HG03439 (cell line): ENCODE measurements around the gene LSM5.
A peak's percentile ranks its signal among the peaks of the same experiment; 100 is the strongest.

ENCODE experiments used
- ATAC-seq: cut with Tn5 transposase; IDR thresholded peaks from one replicate; pipeline ENCODE4 v1.9.1; 2021; ENCODE audit warnings: mild to moderate bottlenecking, moderate library complexity; ENCODE audit not compliant: unreplicated experiment

LSM5 gene

GRCh38 chr7:32490127-32490796 lies at the start of gene LSM5:
LSM5 (minus strand) TSS chr7:32490380; CDS start chr7:32490365, 15 bp downstream.
- ATAC-seq = peak; percentile 89

DNA sequence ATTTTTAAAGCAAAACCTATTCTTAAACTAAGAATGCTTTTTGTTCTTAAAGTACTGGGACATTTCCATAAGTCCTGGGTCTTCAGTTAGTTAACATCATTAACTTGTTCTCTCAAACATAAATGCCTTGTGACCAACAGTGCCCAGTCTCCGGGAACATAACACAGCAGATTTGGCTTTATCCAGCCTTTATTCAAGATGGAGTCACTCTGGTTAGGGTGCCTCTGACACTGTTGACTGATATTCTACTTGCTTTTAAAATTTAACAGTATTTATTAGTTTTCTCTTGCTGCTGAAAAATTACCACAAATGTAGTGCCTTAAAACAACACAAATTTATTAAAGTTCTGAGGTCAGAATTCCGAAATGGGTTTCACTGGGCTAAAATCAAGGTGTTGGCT lies 49.2 kb upstream of the LSM5 start:
- no peak for ATAC-seq

DNA sequence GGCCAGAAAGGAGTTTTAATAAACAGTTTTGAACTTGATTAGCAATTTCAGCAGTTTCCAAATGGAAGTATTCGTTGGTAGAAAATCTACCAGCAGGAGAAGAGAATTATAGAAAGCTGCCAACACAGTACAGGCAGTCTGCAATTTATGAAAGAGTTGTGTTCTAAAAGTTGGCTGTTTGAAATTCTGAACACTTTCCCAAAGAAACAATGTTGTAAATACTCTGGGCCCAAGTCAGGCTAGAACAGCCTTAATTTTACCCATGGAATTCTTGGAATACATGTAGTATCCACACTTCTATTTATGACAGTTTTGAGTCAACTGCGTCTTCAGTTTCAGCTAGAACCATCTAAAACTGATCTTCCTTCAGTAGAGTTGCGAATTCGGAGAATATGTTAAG lies 47.6 kb upstream of the LSM5 start:
- ATAC-seq = no peak

GRCh38 chr7:32536585-32536984 lies 46.4 kb upstream of the LSM5 start:
- ATAC-seq = no peak

- no peak for ATAC-seq
Observed at GRCh38 chr7:32536016-32536415, 45.8 kb upstream of the LSM5 start.

DNA sequence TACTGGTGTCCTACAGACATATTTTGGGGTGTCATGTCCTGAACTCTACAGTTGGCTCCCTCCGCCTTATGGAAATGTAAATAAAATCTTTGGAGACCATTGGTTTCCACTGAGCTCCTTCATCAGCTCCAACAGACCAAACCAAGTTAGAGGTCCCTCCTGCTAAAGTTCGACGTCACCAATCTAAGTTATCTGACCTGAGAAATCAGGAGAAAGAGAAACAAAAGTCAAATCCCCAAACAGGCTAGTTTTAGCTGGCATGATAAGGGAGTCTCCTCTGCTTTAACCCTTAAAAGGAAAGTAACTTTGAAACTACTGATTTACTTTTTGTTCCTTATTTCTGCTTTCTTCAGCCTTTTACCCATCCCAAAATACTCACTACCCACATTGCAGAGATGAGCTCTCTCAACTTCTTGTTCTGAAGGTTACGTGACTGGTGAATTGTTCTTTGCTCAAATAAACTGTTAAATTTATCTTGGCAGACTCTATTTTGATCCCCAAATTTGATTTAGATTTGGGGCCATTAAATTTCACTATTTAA lies 45.1 kb upstream of the LSM5 start:
- no peak for ATAC-seq

DNA sequence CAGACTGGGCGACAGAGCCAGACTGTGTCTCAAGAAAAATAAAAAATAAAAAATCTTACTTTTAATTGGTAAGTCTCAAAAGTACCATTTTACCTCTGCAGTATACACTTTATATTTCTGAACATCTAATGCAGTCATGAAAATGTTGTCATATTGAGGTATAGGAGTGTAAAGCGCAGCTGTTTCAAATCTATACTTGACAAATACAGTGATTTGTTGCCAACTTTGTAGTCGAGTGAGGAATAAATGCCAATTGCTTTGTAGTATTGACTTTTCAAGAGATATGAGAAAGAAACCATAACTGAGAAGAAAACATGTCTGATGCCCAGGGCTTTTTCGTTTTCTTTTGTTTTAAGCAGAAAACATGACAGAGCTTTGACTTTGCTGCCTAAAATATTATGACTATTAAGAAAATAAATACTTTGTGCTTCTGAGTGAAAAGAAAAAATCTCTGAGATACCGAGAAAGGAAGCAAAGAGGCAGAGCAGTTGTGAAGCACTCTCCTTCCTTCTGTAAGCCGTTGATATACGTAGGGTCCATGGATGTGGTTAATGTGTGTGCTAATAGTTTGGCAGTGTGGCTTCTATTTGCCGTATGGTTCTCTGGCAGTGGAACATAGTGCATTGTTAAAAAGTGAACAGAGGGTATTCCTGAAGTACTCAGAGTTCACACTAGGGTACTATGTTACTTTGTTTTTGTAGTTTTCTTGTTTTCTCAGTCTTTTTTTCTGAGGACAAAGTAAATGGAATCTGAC lies 43.3 kb upstream of the LSM5 start:
- ATAC-seq = no peak

DNA sequence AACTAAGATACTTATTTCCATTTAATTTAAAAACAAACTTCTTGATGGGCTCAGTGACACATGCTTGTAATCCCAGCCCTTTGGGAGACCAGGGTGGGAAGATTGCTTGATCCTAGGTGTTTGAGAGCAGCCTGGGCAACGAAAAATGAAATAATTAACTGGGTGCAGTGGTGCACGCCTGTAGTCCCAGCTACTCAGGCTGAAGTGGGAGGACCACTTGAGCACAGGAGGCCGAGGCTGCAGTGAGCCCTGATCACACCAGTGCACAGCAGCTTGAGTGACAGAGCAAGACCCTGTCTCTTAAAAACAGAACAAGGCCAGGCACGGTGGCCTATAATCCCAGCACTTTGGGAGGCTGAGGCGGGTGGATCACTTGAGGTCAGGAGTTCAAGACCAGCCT lies 42.5 kb upstream of the LSM5 start:
- ATAC-seq = no peak

GRCh38 chr7:32532086-32532485 lies 41.9 kb upstream of the LSM5 start:
- ATAC-seq = no peak

DNA sequence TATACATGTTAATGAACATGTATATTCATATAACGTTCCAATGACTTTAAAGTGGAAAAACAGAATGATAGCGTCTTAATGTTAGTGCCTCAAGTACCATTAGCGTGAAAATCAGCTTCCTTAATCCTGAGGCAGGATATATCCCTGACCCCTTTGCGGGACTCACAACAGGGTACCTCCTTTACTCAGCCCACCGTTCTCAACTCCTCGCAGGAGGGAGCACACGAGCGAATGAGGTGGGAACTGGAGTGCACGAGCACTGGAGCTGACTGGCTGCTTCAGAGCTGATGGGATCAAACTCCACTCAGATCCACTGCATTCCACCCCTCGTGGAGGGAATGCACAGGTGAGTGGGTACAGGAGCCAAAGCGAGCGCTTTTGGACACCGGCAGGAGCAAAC lies 41.2 kb upstream of the LSM5 start:
- ATAC-seq = no peak

DNA sequence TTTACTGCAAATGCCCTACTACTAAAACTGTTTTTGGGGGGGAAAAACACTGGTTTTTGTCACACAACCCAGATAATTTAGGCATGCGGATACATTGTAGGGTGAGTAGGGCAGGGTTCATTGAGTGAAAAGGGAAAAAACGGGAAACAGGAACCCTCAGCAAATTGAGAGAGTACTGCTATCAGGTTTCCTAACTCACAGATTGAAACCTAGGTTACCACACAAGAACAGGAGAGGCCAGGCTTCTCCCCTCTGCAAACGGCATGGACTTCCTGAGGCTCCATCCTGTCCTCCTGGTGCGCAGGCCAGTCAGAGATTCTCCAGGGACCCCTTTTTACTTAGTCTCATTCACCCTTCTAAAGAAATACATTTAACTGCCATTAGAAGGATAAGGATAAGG lies 35.7 kb upstream of the LSM5 start:
- no peak for ATAC-seq

DNA sequence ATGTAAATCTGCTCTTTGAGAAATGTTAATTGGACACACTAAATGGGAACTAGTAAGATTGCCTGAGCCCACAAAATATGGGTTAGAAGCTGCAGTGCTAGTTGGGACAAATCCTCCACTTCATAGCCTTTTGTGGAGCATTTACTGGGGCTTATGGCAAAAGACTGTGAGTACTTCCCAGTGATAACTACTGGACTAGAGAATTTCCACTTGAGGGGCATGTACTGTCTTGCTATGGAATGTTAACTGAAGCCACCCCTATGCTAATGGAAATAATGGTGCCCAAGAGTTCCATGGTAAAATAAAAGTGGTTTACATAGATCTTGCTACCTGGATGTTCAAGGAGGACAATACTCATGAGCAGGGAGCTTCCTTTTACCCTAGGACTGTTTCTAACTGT lies 34.5 kb upstream of the LSM5 start:
- ATAC-seq = no peak

DNA sequence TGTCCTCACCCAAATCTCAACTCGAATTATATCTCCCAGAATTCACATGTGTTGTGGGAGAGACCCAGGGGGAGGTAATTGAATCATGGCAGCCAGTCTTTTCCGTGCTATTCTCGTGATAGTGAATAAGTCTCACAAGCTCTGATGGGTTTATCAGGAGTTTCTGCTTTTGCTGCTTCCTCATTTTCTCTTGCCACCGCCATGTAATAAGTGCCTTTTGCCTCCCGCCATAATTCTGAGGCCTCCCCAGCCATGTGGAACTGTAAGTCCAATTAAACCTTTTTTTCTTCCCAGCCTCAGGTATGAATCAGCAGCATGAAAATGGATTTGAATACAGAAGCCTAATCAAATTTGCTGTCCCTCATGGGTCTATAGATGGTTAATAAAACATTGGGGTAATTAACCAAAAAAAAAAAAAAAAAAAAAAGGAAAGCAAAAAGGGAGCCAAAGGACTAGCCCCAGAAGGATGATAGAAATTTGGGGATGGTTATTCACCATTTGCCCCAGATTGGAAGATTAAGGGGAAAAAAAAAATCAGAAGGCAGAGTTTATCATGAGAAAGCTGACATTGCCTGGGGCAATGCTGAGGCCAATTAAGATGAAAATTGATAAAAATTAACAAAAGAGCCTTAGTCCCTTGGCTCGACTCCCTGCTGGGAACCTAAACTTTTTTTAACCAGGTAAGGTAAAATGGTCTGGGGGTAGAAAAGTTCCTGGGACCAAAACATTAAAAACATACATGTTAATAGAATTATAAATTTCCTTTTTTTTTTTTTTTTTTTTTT lies 32.8 kb upstream of the LSM5 start:
- no peak for ATAC-seq

GRCh38 chr7:32519763-32520162 lies 29.6 kb upstream of the LSM5 start:
- ATAC-seq = no peak

- ATAC-seq = no peak
Observed at GRCh38 chr7:32518534-32519140, 28.5 kb upstream of the LSM5 start.

GRCh38 chr7:32516551-32517100 lies 26.4 kb upstream of the LSM5 start:
- ATAC-seq = no peak

DNA sequence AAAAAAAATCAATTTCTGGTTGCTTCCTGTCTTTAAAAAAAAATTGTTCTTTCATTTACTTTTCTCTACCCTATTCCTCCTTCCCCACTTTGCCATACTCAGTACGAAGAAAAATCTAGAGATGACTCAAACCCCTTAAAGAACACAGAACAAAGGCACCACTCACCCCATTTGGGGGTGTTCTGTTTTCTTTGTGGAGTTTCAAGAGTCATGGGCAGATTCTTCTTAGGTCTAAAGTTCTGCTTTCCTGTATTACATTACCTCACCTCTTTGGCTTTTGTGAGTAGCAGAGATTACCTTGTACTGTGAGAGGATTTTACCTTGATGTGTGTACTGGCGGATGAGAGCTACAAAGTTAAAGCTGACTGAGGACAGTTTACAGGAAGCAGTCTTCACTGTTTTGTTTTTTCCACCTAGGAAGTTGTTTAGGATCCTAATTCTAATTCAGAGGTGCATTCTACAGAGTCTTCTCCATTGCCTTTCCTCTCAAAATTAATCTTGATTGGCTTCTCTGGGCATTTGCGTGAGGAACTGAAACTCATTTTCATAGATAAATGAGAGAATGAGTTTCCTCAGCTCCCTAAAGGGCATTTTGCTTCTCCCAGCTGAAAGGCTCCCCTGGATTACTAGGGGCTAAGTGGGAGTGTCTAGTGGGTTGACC lies 25.8 kb upstream of the LSM5 start:
- ATAC-seq = no peak

DNA sequence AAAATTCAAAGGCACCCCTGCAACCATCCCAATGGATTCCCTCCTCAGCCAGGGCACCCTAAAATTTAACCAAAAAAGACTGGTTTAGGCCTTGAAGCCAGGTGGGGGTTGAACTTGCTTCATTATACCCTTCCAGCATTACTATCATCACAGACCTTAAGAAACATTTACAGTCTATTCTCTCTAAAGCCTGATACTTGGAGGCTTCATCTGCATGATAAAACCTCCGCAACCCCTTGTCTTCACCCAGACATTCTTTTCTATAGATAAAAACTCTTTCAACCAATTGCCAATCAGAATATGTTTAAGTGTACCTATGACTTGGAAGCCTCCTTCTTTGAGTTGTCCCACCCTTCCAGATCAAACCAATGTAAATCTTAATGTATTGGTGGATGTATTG lies 23.0 kb upstream of the LSM5 start:
- ATAC-seq = no peak

DNA sequence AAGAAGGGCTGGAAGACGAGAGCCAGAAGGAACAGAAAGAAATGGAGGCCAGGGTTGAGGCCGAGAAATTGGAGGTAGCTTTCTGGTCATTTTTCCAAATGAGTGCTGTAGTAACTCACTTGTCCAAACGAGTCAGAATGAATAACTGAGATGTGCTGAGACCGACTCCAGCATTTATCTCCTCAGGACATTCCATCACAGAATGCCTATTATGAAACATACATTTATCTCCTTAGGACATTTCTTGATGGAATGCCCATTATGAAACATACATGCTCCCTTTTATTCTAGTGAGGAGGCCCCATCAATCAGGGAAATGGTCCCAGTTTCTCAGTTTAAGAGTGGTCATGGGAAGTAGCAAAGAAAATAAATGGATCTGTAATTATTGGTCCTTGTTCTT lies 21.6 kb upstream of the LSM5 start:
- ATAC-seq = no peak

DNA sequence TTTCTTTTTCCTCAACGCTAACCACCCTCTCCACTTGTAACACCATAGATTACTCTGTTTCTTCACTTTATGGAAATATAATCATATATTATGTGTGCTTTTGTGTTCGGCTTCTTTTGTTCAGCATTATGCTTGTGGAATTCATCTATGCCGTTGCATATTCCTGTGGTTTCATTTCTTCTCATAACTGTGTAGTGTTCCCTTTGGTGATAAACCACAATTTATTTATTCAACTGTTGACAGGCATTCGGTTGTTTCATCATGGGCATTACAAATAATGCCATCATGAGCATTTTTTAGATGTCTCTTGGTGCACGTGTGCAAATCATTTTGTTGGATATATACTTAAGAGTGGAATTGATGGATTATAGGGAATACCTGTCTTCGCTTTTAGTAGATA lies 17.2 kb upstream of the LSM5 start:
- ATAC-seq = no peak
